Peyer's patch (tissue), 4 donors: ENCODE measurements around the gene TLK2. TPM values are rescaled to one million over a fixed set of nuclear protein-coding genes. Genes with fewer than 3 reads are reported as not detected.

Experiments
- DNase-seq, 3 donors: peaks; one replicate each; pipeline ENCODE4 v3.0.0-alpha.2; 2017 to 2019
- H3K27ac ChIP-seq, 4 donors: fragments of 200-600 bp; sonication (generic); one replicate each; pipeline ENCODE4 v1.5.1; 2016 to 2019
- H3K27me3 ChIP-seq, 2 donors: fragments of 200-600 bp; sonication (generic); one replicate each; pipeline ENCODE4 v1.5.1; 2019
- H3K36me3 ChIP-seq, 3 donors: fragments of 200-600 bp; sonication (generic); one replicate each; pipeline ENCODE4 v1.5.1; 2016 to 2019
- H3K4me1 ChIP-seq, 4 donors: fragments of 200-600 bp; sonication (generic); one replicate each; pipeline ENCODE4 v1.5.1; 2016 to 2019
- H3K4me3 ChIP-seq, 4 donors: fragments of 200-600 bp; sonication (generic); 1 replicate in 3 of 4; 2 replicates in 1 of 4; pipeline ENCODE4 v1.5.1; 2016 to 2019; ENCODE audit warnings: mild to moderate bottlenecking in 1 of 4
- H3K9me3 ChIP-seq, 4 donors: fragments of 200-600 bp; sonication (generic); one replicate each; pipeline ENCODE4 v1.5.1; 2016 to 2019; ENCODE audit warnings: mild to moderate bottlenecking in 1 of 4
- CTCF ChIP-seq, 6 experiments: fragments of 450-650 bp in 4 of 6; fragments of 200-600 bp in 2 of 6; sonication (generic) in 1 of 6; IDR thresholded peaks; one replicate each; pipeline ENCODE4 v1.5.1; 2017 to 2019; ENCODE audit warnings: antibody characterized with exemption in 6 of 6, mild to moderate bottlenecking in 3 of 6, moderate library complexity in 1 of 6
- POLR2A ChIP-seq, 2 donors: fragments of 450-650 bp; IDR thresholded peaks; one replicate each; pipeline ENCODE4 v1.5.1; 2017; ENCODE audit warnings: antibody characterized with exemption in 2 of 2, mild to moderate bottlenecking in 2 of 2, moderate library complexity in 2 of 2
- total RNA-seq, 4 donors: library from RNA; depleted of rRNA; stranded (reverse); fragments of >200 nt; gene quantifications; one replicate each; pipeline ENCODE4 v1.1.0, GENCODE V29; 2016

TLK2 gene
- total RNA-seq, 4 donors from 2014 or later, result 33.8 to 65.2 (median 49.3) TPM

DNA sequence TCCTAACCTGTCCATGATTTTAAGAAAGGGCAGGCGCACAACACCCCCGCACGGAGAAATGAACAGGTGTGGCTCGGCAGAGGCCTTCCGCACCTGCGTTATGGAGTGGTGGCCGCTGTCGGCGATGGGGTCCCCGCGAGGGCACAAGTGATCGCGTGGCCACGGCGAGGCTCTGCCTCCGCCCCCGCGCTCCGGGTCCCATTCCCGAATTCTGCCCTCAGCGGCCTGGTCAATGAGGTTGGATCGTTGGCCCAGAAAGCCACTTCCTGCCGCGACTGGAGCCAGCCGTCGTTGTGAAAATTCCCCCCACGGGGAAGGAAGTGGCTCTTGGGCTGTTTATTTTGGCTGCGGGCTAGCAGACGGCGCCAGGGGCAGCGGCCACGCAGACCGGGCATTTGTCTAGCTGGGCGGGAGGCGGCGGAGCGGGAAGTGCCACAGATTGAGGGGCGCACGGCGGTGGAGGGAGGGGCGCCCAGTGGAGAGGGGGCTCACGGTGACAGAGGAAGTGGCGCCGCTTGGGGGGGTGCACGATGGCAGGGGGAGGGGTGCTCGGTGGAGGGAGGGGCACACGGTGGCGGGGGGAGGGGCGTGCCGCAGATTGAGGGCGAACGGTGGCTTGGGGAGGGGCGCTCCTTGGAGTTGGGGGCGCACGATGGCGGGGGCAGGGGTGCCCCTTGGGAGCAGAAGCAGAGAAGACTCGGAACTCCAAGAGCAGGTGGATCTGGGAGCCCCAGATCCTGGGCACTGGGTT lies 173.8 kb downstream of the TLK2 start:
- Histone ChIP-seq H3K4me3 (peak overlapping the region; percentile 38 to 57 (median 52)), H3K4me1 (peaks cover 0 to 27% (median 4%) of the 10 kb centered on the region in 4 donors), H3K9me3 (no peaks in the 10 kb centered on the region), H3K27me3 (no peaks in the 10 kb centered on the region), H3K36me3 (no peaks in the 10 kb centered on the region), H3K27ac (peak overlapping the region; percentile 7 to 65 (median 43))
- no peak for TF ChIP-seq POLR2A (IDR thresholded peaks at IDR 0.05)
- TF ChIP-seq CTCF (IDR thresholded peaks at IDR 0.05), result no peak
- peak in 2 of 3 donors; percentile 31 to 62 for DNase-seq

GRCh38 chr17:62653002-62653825 lies 174.6 kb downstream of the TLK2 start:
- Histone ChIP-seq H3K36me3 (no peaks in the 10 kb centered on the region), H3K4me3 (peak overlapping the region; percentile 38 to 57 (median 52)), H3K27me3 (no peaks in the 10 kb centered on the region), H3K4me1 (peaks cover 0 to 27% (median 4%) of the 10 kb centered on the region in 4 donors), H3K9me3 (no peaks in the 10 kb centered on the region), H3K27ac (peak overlapping the region; percentile 32 to 65 (median 43))
- peak in 2 of 3 donors; percentile 43 to 68 for DNase-seq
- TF ChIP-seq CTCF (IDR thresholded peaks at IDR 0.05) (no peak), POLR2A (IDR thresholded peaks at IDR 0.05) (no peak)

DNA sequence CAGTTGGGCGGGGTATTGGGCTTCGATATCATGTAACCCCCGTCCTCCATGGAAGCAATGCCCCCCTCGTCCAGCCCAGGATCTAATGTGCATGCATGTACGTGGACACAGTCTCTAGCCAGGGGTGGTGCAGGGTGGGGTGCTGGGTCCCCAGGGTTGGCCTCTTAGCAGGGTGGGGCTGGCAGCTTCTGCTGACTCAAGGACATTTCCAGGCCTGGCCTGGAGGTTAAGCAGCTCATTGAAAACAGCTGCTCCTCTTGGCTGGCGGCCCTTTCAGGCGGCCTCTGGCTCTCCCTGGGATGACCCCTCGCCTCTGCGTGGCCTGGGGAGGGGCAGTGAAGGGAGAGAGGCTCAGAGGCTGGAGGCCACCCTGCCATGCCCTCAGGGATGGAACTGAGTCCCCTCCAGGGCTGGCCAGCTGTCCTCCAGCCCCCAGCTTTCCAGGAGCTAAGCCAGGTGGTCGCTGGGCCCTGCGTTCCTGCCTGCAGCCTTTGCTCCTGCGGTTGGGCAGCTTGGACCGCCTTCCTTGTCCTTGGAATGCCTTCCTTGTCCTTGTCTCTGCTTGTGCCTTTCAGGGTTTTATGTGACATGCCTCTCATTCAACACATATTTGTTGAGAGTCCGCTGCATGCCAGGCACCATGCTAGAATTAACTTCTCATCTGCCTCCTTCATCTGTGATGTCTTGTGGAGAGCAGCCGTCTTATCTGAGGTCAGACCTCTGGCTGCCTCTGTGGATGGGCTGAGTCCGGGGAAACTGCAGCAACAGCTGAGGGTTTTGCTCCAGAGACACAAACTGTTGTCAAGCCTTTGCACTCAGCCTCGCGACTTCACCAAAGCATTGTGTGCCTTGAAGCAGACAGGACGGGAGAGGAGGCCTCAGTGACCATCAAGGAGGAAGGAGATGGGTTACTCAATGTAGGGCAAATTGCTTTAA lies 175.5 kb downstream of the TLK2 start:
- TF ChIP-seq POLR2A (IDR thresholded peaks at IDR 0.05), result no peak
- TF ChIP-seq CTCF (IDR thresholded peaks at IDR 0.05), result no peak
- Histone ChIP-seq H3K27me3 (no peaks in the 10 kb centered on the region), H3K4me1 (peaks cover 0 to 27% (median 4%) of the 10 kb centered on the region in 4 donors), H3K36me3 (no peaks in the 10 kb centered on the region), H3K4me3 (no peak overlapping the region), H3K27ac (peak overlapping the region in 3 of 4 donors; percentile 26 to 65 (median 39)), H3K9me3 (no peaks in the 10 kb centered on the region)
- DNase-seq, result no peak

GRCh38 chr17:62655656-62656055 lies 177.0 kb downstream of the TLK2 start:
- Histone ChIP-seq H3K27ac (no peak overlapping the region), H3K4me3 (no peak overlapping the region), H3K9me3 (no peaks in the 10 kb centered on the region), H3K36me3 (no peaks in the 10 kb centered on the region), H3K4me1 (peaks cover 0 to 27% (median 4%) of the 10 kb centered on the region in 4 donors), H3K27me3 (no peaks in the 10 kb centered on the region)
- TF ChIP-seq POLR2A (IDR thresholded peaks at IDR 0.05), result no peak
- TF ChIP-seq CTCF (IDR thresholded peaks at IDR 0.05), result no peak
- no peak for DNase-seq

GRCh38 chr17:62656446-62656845 lies 177.8 kb downstream of the TLK2 start:
- H3K36me3 ChIP-seq, result no peaks in the 10 kb centered on the region
- no peak overlapping the region for H3K27ac ChIP-seq
- DNase-seq, result no peak
- peaks cover 0 to 27% (median 4%) of the 10 kb centered on the region in 4 donors for H3K4me1 ChIP-seq
- TF ChIP-seq CTCF (IDR thresholded peaks at IDR 0.05) (no peak), POLR2A (IDR thresholded peaks at IDR 0.05) (no peak)
- no peak overlapping the region for H3K4me3 ChIP-seq
- no peaks in the 10 kb centered on the region for H3K27me3 ChIP-seq
- no peaks in the 10 kb centered on the region for H3K9me3 ChIP-seq
